Neural cell (in vitro differentiated cells): ENCODE measurements around the gene MAJIN.

Experiments used
- CTCF ChIP-seq: fragments of 450-650 bp; IDR thresholded peaks from 2 replicates; pipeline ENCODE4 v1.5.1; 2014; ENCODE audit warnings: antibody characterized with exemption, mild to moderate bottlenecking, moderate library complexity; ENCODE audit not compliant: poor library complexity, severe bottlenecking
- EP300 ChIP-seq: fragments of 450-650 bp; conservative IDR thresholded peaks from 2 replicates; pipeline ENCODE4 v1.6.1; 2014; ENCODE audit warnings: antibody characterized with exemption, mild to moderate bottlenecking, moderate library complexity; ENCODE audit not compliant: poor library complexity, severe bottlenecking
- EZH2 ChIP-seq: fragments of 200-600, 300-800 bp; shearing (Covaris generic), sonication (generic); IDR thresholded peaks from 2 replicates; pipeline ENCODE4 v1.6.1; 2014; ENCODE audit warnings: antibody characterized with exemption, low read length, borderline replicate concordance, mild to moderate bottlenecking; ENCODE audit not compliant: insufficient read depth, poor library complexity, severe bottlenecking
- POLR2AphosphoS5 ChIP-seq: IDR thresholded peaks from 2 replicates; pipeline ENCODE4 v1.6.1; 2012
- RAD21 ChIP-seq: fragments of 450-650 bp; conservative IDR thresholded peaks from 2 replicates; pipeline ENCODE4 v1.6.1; 2014; ENCODE audit warnings: antibody characterized with exemption, mild to moderate bottlenecking, moderate library complexity
- REST ChIP-seq: IDR thresholded peaks from 2 replicates; pipeline ENCODE4 v1.6.1; 2012; ENCODE audit warnings: borderline replicate concordance
- TAF1 ChIP-seq: IDR thresholded peaks from 2 replicates; pipeline ENCODE4 v1.6.1; 2012; ENCODE audit warnings: low read depth

GRCh38 chr11:64989416-64989815 lies 17.5 kb upstream of the MAJIN start:
- TF ChIP-seq CTCF: no peak
- TF ChIP-seq POLR2AphosphoS5: no peak
- TF ChIP-seq EP300: no peak
- no peak for TF ChIP-seq REST
- no peak for TF ChIP-seq RAD21
- no peak for TF ChIP-seq TAF1
- no peak for TF ChIP-seq EZH2
